ENCODE results near the gene CAMK2D. TPM values are rescaled to one million over a fixed set of nuclear protein-coding genes. Genes with fewer than 3 reads are reported as not detected.
A peak's percentile ranks its signal among the peaks of the same experiment; 100 is the strongest.

Gene CAMK2D
- total RNA-seq, 2 donors from 2014 or later: 43.0 to 59.6 TPM

DNA sequence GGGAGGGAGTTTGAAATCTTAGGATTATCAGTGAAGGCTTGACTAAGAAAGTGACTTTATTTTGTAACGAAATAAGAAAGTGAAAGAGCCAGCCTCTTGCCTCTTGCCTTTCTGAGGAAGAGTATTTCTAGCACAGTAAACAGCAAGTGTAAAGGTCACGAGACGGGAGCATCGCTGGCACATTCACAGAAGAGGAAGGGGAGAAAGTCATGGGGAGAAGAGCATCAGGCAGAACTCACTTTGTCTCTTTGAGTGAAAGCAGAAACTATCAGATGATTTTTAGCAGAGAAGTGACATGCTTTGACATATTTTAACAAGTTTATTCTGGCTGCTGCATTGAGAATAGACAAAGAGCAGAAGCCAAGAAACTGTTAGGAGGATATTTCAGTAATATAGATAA is 313.8 kb downstream of the CAMK2D start:
- Mint-ChIP-seq H3K36me3 (peaks cover 6% of the 10 kb centered on the region), H3K27ac (no peak overlapping the region)

DNA sequence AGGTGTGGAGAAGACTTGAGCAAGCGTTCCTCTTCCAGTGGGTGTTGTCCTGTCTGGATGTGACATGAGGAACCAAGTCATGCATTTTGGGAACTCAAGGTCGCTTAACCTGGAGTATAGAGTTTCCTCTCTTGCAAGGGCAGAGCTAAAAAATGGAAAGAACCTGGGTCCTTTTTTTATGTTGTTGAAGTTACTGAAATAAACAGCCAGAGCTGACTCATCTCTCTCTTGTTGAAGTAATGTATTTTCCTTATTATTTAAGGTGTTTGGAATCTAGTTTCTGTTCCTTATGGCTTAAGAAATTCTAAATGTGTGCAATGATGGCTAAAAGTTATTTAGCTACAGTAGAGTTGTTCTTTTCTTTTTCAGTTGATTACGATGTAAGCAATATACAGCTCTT is 314.5 kb downstream of the CAMK2D start:
- DNase-seq (ENCODE audit: low spot score): no peak
- peaks cover 6 to 7% of the 10 kb centered on the region in 2 donors for H3K4me1 Mint-ChIP-seq (ENCODE audit: low read depth in 2 of 2)
- peaks cover 6% of the 10 kb centered on the region for H3K36me3 Mint-ChIP-seq
- peaks cover 0 to 8% of the 10 kb centered on the region in 2 donors for H3K27me3 Mint-ChIP-seq
- no peak overlapping the region for H3K4me3 Mint-ChIP-seq
- no peak for ATAC-seq
- H3K27ac Mint-ChIP-seq: no peak overlapping the region
- H3K9me3 Mint-ChIP-seq: no peaks in the 10 kb centered on the region

More for the DNA sequence above, 313.8 kb downstream of the CAMK2D start:
- H3K27me3 Mint-ChIP-seq: peaks cover 0 to 5% of the 10 kb centered on the region in 2 donors
- ATAC-seq (no peak), DNase-seq (ENCODE audit: low spot score) (no peak)
- H3K4me3 Mint-ChIP-seq: no peak overlapping the region
- H3K9me3 Mint-ChIP-seq: no peaks in the 10 kb centered on the region
- H3K4me1 Mint-ChIP-seq (ENCODE audit: low read depth in 2 of 2): peaks cover 6 to 7% of the 10 kb centered on the region in 2 donors

DNA sequence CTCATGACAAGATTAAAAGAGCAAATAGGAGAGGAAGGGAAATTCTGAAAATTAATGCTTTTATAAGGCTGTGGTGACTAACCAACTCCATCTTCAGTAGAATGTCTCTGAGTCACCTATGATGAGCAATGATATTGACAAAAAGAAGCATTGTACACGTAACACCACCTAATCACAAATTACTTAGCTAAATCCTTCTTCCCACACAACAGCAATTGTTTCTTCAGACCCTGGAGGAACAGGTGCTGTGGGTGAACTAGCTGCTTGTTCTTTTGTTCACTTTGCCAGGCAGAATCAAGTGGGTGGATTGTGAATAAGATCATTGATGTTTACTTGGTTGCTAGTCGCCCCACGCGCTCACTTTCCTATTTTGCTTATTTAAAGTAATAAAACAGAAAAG is 315.5 kb downstream of the CAMK2D start:
- Mint-ChIP-seq H3K9me3 (no peaks in the 10 kb centered on the region), H3K4me1 (ENCODE audit: low read depth in 2 of 2) (peaks cover 6 to 7% of the 10 kb centered on the region in 2 donors), H3K36me3 (no peaks in the 10 kb centered on the region), H3K27ac (no peak overlapping the region), H3K27me3 (peaks cover 0 to 10% of the 10 kb centered on the region in 2 donors), H3K4me3 (no peak overlapping the region)
- DNase-seq (ENCODE audit: low spot score): no peak
- no peak for ATAC-seq

DNA sequence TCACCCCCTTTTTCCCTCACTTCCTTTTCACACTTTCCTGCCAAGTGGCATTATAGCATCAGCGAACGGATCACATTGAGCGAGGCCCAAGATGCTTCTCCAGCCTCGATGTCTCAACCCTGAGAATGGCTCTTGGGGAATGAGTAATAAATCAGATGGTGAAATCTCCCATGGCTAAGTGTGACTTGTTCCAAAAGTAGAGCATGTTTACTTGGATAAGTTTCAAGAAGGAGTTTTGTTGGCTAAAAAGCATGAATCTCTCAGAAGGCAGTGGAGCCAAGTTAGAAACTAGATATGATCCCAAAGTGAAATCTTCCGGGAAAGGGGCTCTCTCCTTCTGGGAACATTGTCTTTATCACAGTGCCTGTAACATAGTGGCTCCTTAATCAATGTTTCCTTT is 316.3 kb downstream of the CAMK2D start:
- Mint-ChIP-seq H3K4me1 (ENCODE audit: low read depth in 2 of 2) (peaks cover 6 to 7% of the 10 kb centered on the region in 2 donors), H3K27ac (no peak overlapping the region), H3K4me3 (no peak overlapping the region), H3K9me3 (no peaks in the 10 kb centered on the region), H3K36me3 (no peaks in the 10 kb centered on the region), H3K27me3 (peaks cover 0 to 10% of the 10 kb centered on the region in 2 donors)
- DNase-seq (ENCODE audit: low spot score): no peak
- no peak for ATAC-seq

DNA sequence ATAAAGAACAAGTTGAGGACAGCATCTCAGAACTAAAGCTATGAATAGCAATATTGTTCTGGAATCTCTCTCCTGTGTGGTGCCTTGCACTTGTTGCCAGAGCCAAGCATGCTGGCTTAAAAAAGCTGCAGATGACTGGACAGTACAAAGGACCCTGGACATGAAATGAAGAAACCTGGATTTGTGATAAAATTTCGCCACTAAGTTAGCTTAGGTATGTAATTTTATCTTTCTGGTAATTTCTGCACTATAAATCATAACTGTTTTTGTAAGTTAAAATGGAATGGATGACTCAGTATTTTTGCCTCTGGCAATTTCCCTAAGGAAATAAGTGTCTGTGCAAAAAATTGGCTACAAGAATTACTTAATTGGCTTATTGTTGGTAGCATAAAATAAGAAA is 317.2 kb downstream of the CAMK2D start:
- Mint-ChIP-seq H3K4me3 (no peak overlapping the region), H3K36me3 (no peaks in the 10 kb centered on the region), H3K4me1 (ENCODE audit: low read depth in 2 of 2) (peaks cover 6 to 7% of the 10 kb centered on the region in 2 donors), H3K27me3 (peaks cover 0 to 10% of the 10 kb centered on the region in 2 donors), H3K9me3 (no peaks in the 10 kb centered on the region), H3K27ac (peak overlapping the region in 1 of 2 donors; percentile 8)
- DNase-seq (ENCODE audit: low spot score) (no peak), ATAC-seq (no peak)

DNA sequence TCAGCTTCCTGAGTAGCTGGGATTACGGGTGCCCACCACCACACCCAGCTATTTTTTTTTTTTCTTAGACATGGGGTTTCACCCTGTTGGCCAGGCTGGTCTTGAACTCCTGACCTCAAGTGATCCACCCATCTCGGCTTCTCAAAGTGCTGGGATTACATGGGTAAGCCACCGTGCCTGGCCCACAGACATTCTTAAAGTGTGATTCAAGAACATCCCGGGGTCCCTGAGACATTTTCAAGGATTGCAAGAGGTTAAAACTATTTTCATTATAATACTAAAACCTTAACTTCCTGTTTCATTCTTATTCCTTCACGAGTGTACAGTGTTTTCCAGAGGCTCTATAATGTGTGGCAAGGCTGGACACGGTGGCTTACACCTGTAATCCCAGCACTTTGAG is 318.7 kb downstream of the CAMK2D start:
- H3K4me1 Mint-ChIP-seq (ENCODE audit: low read depth in 2 of 2): peaks cover 6 to 7% of the 10 kb centered on the region in 2 donors
- H3K4me3 Mint-ChIP-seq: no peak overlapping the region
- ATAC-seq (no peak), DNase-seq (ENCODE audit: low spot score) (no peak)
- no peaks in the 10 kb centered on the region for H3K9me3 Mint-ChIP-seq
- H3K27ac Mint-ChIP-seq: no peak overlapping the region
- H3K27me3 Mint-ChIP-seq: peaks cover 5 to 10% of the 10 kb centered on the region in 2 donors
- H3K36me3 Mint-ChIP-seq: no peaks in the 10 kb centered on the region

DNA sequence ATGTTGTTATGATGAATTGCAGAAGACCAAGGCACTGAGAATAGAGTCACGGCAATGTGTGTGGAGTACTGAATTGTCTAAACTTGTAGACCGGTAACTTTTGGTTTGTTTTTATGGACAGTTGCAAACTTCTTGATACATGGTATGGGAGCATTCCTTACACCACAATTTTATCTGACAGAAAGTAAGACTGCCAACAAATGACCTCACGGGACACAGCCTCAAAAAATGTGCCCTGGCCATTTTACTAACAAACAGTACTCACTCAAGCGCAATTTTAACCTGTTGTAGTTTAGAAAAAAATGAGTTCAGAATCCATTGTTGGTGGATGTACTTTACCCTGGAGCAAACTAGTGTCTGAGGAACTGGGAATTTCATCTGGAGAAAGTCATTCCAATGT is 321.2 kb downstream of the CAMK2D start:
- H3K4me3 Mint-ChIP-seq: no peak overlapping the region
- H3K27ac Mint-ChIP-seq: no peak overlapping the region
- peaks cover 10 to 18% of the 10 kb centered on the region in 2 donors for H3K27me3 Mint-ChIP-seq
- ATAC-seq: no peak
- no peak for DNase-seq (ENCODE audit: low spot score)
- H3K4me1 Mint-ChIP-seq (ENCODE audit: low read depth in 2 of 2): peaks cover 6 to 15% of the 10 kb centered on the region in 2 donors
- H3K36me3 Mint-ChIP-seq: no peaks in the 10 kb centered on the region
- H3K9me3 Mint-ChIP-seq: no peaks in the 10 kb centered on the region

DNA sequence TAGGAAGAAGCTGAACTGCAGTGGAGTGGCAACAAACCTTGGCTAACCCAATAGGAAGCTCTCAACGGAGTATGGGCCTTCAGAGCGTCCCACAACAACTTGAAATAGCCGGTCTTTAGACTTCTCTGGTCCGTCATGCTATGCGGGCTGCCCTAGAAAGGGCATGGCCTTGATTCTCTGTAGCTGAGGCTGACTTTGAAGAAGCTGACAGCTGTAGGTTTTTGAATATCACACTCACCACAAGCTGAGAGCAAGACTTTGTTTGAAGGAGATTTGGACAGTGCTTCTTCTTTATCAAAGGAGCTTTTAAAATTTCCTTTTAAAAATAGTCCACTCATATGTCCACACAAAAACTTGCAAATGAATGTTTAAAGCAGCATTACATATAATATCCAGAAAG is 322.9 kb downstream of the CAMK2D start:
- DNase-seq (ENCODE audit: low spot score) (no peak), ATAC-seq (no peak)
- Mint-ChIP-seq H3K27ac (no peak overlapping the region), H3K4me3 (no peak overlapping the region), H3K9me3 (no peaks in the 10 kb centered on the region), H3K4me1 (ENCODE audit: low read depth in 2 of 2) (peaks cover under 1 to 8% of the 10 kb centered on the region in 2 donors), H3K36me3 (no peaks in the 10 kb centered on the region), H3K27me3 (peaks cover 15% of the 10 kb centered on the region in 2 donors)

DNA sequence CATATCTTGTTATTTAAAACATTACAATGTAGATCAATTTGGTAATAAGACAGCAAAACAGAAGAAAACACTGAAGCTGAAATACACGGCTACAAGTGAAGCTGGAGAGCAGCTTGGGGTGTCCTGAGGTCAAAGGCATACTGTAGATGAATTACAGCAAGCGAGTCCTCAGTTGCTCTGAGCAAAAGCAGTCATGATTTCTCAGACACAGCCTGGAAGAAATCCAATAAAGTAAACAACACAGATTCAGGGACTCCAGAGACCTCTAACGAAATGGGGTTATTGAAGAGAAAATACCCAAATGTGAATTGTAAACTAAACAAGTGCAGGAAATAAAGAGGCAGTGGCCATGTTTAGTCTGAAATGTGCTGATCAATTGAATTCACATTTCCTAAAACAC is 324.4 kb downstream of the CAMK2D start:
- DNase-seq (ENCODE audit: low spot score) (no peak), ATAC-seq (no peak)
- H3K4me3 Mint-ChIP-seq: no peak overlapping the region
- peaks cover 0 to 8% of the 10 kb centered on the region in 2 donors for H3K4me1 Mint-ChIP-seq (ENCODE audit: low read depth in 2 of 2)
- no peaks in the 10 kb centered on the region for H3K36me3 Mint-ChIP-seq
- no peak overlapping the region for H3K27ac Mint-ChIP-seq
- H3K9me3 Mint-ChIP-seq: no peaks in the 10 kb centered on the region
- peaks cover 17 to 24% of the 10 kb centered on the region in 2 donors for H3K27me3 Mint-ChIP-seq

DNA sequence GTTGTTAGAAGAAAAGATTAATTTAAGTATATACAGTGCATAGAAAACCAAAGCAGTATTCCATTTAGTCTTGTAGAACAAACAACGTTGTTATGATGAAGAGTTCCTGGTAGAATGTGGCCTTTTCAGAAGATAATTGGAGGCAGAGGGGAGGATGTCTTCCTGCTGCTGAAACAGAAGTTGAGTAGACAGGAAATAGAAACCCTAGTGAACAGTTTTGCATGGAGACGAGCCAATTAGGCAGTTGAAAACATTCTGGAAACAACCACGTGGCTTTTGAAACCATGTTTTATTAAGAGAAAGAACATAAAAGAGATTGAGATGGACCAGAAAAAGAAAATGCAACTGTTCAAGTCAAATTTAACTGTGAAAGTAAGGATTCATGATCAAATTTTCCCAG is 325.2 kb downstream of the CAMK2D start:
- H3K27ac Mint-ChIP-seq: no peak overlapping the region
- peaks cover 3% of the 10 kb centered on the region for H3K9me3 Mint-ChIP-seq
- peaks cover 0 to 8% of the 10 kb centered on the region in 2 donors for H3K4me1 Mint-ChIP-seq (ENCODE audit: low read depth in 2 of 2)
- no peak overlapping the region for H3K4me3 Mint-ChIP-seq
- H3K36me3 Mint-ChIP-seq: no peaks in the 10 kb centered on the region
- peaks cover 19 to 32% of the 10 kb centered on the region in 2 donors for H3K27me3 Mint-ChIP-seq
- no peak for ATAC-seq
- no peak for DNase-seq (ENCODE audit: low spot score)

DNA sequence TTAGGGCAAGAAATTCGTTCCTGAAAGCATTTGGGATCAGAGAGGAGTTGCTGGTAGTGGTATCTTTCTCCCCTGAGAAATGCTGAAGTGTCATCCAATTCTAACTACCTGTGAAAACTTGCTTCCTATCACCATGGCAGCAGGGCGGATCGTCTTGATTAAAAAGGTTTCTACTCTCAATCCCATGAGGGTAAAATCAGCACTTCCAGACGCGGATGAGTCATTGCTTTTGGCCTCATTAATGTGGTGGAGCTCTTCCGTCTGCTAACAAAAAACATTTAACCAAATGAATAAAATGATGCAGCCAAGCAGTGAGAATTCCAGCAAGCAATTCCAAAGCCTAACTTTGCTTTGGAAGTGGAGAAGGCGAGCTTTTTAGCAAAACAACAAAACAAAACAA is 325.6 kb downstream of the CAMK2D start:
- H3K36me3 Mint-ChIP-seq: no peaks in the 10 kb centered on the region
- ATAC-seq (no peak), DNase-seq (ENCODE audit: low spot score) (no peak)
- peaks cover 3% of the 10 kb centered on the region for H3K9me3 Mint-ChIP-seq
- no peak overlapping the region for H3K4me3 Mint-ChIP-seq
- peaks cover 19 to 33% of the 10 kb centered on the region in 2 donors for H3K27me3 Mint-ChIP-seq
- peaks cover 0 to 8% of the 10 kb centered on the region in 2 donors for H3K4me1 Mint-ChIP-seq (ENCODE audit: low read depth in 2 of 2)
- no peak overlapping the region for H3K27ac Mint-ChIP-seq

DNA sequence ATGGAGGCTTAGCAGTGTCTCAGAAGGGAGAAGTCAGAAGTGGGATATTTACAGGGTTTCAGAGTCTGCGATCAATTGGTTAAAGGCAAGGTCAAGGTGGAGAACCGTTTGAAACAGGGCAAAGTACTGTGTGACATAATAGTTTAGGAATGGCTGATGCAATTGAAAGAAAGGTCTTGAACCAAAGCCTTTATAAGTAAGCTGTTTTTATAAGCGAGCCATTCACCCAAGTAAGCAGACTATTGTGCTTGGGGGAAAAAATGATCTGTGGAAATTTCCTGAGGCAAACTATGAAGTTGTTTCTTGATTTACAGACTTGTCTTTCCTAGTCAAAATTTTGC is 327.3 kb downstream of the CAMK2D start:
- Mint-ChIP-seq H3K36me3 (peaks cover 1% of the 10 kb centered on the region), H3K27ac (no peak overlapping the region), H3K27me3 (peaks cover 20 to 36% of the 10 kb centered on the region in 2 donors), H3K4me3 (no peak overlapping the region), H3K9me3 (peaks cover 3% of the 10 kb centered on the region), H3K4me1 (ENCODE audit: low read depth in 2 of 2) (peaks cover 0 to 8% of the 10 kb centered on the region in 2 donors)
- no peak for ATAC-seq
- no peak for DNase-seq (ENCODE audit: low spot score)

DNA sequence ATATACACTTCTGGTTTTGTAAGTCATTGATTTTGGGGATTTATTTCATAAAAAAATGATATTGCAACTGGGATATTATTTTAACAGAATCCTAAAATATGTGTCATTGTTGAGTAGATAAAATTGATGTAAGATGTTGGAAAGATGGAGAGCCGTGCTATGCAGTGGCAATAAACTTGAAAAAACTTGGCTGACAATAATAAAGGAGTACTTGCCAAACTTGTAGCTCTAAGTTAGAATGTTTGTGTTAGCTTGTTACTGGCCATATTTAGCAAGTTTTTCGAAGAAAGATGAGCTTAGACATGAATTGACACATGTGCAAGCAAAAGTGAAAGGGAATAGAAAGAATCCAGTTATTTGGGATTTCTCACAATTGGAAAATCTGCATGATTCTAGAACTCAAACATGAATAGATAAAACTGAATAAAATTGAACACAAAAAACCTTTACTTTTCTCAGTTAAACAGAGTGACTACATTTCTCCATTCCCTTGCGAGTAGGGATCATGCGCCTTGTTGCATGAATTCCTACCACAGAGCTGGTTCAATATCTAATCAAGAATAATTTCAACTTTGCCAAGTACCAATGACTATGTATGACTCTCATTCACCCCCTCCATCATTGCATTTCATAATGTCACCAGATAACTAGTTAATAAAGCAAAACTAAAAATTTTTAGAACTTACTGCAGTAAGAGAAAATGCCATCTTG is 327.8 kb downstream of the CAMK2D start:
- no peak for DNase-seq (ENCODE audit: low spot score)
- H3K27me3 Mint-ChIP-seq: peaks cover 21 to 40% of the 10 kb centered on the region in 2 donors
- H3K27ac Mint-ChIP-seq: no peak overlapping the region
- peaks cover 0 to 8% of the 10 kb centered on the region in 2 donors for H3K4me1 Mint-ChIP-seq (ENCODE audit: low read depth in 2 of 2)
- H3K36me3 Mint-ChIP-seq: peaks cover 4% of the 10 kb centered on the region
- peaks cover 3% of the 10 kb centered on the region for H3K9me3 Mint-ChIP-seq
- ATAC-seq: no peak
- H3K4me3 Mint-ChIP-seq: no peak overlapping the region

DNA sequence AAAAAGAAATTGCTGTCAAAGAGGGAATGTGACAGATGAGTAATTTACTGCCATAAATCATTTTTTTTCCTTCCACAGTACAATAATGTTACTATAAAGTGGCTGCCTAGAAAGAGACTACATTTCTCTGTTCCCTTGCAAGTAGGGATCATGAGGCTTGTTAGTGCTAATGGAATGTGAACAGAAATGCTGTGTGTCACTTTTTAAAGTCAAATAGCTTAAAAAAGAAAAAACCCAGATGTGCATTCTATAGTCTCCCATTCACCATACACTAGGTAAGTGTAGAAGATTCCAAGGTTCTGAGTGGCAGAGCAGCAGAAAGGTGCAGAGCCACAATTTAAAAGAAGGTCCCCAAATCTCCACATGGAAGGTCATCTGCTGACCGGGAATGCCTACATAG is 328.4 kb downstream of the CAMK2D start:
- H3K27me3 Mint-ChIP-seq: peaks cover 21 to 38% of the 10 kb centered on the region in 2 donors
- H3K4me1 Mint-ChIP-seq (ENCODE audit: low read depth in 2 of 2): peaks cover 0 to 8% of the 10 kb centered on the region in 2 donors
- ATAC-seq: no peak
- H3K36me3 Mint-ChIP-seq: peaks cover 4% of the 10 kb centered on the region
- H3K4me3 Mint-ChIP-seq: no peak overlapping the region
- H3K27ac Mint-ChIP-seq: no peak overlapping the region
- H3K9me3 Mint-ChIP-seq: peaks cover 3% of the 10 kb centered on the region
- no peak for DNase-seq (ENCODE audit: low spot score)

DNA sequence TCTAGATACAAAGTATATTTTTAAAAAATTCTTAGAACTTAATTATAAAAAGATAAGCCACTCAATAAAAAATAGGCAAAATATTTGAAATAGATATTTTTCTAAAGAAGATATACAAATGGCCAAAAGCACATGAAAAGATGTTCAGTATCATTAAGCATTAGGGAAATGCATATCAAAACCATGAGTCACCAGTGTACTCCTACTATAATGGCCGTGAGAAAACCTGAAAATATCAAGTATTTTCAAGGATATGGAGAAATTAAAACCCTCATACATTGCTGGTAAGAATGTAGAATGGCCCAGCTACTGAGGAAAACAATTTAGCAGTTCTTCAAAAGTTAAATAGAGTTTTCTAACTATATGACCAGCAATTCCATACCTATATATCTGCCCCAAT is 337.9 kb downstream of the CAMK2D start:
- H3K36me3 Mint-ChIP-seq: peaks cover 19% of the 10 kb centered on the region
- H3K4me3 Mint-ChIP-seq: no peak overlapping the region
- no peak overlapping the region for H3K27ac Mint-ChIP-seq
- H3K9me3 Mint-ChIP-seq: no peaks in the 10 kb centered on the region
- no peak for DNase-seq (ENCODE audit: low spot score)
- peaks cover under 1 to 16% of the 10 kb centered on the region in 2 donors for H3K27me3 Mint-ChIP-seq
- H3K4me1 Mint-ChIP-seq (ENCODE audit: low read depth in 2 of 2): no peaks in the 10 kb centered on the region
- ATAC-seq: no peak

Measured in natural killer cell treated with Interleukin-12 subunit alpha and Interleukin-12 subunit beta and Interleukin-15 and Interleukin-18, amount 100 ng/mL, for 72 hours (primary cell).